ENCODE data around the gene ITIH1. TPM values are rescaled to one million over a fixed set of nuclear protein-coding genes. Genes with fewer than 3 reads are reported as not detected.

ITIH1 gene
- total RNA-seq, 1 donor from 2014 or later = not detected

GRCh38 chr3:52787672-52788625 lies 10.6 kb downstream of the ITIH1 start:
- no peak for DNase-seq (ENCODE audit: extremely low read depth, low read depth, low spot score)

GRCh38 chr3:52788890-52789745 lies 11.7 kb downstream of the ITIH1 start:
- no peak for DNase-seq (ENCODE audit: extremely low read depth, low read depth, low spot score)

- DNase-seq (ENCODE audit: extremely low read depth, low read depth, low spot score) = no peak
Observed at GRCh38 chr3:52789746-52790040, 12.3 kb downstream of the ITIH1 start.

GRCh38 chr3:52790337-52790736 lies 12.9 kb downstream of the ITIH1 start:
- no peak for DNase-seq (ENCODE audit: extremely low read depth, low read depth, low spot score)

- DNase-seq (ENCODE audit: extremely low read depth, low read depth, low spot score) = no peak
Observed at GRCh38 chr3:52790741-52791140, 13.3 kb downstream of the ITIH1 start.

- no peak for DNase-seq (ENCODE audit: extremely low read depth, low read depth, low spot score)
Observed at GRCh38 chr3:52791366-52791765, 14.0 kb downstream of the ITIH1 start.

GRCh38 chr3:52791928-52792327 lies 14.5 kb downstream of the ITIH1 start:
- DNase-seq (ENCODE audit: extremely low read depth, low read depth, low spot score) = no peak

GRCh38 chr3:52792413-52792812 lies 15.0 kb downstream of the ITIH1 start:
- no peak for DNase-seq (ENCODE audit: extremely low read depth, low read depth, low spot score)

- DNase-seq (ENCODE audit: extremely low read depth, low read depth, low spot score) = no peak
Observed at GRCh38 chr3:52792961-52793695, 15.7 kb downstream of the ITIH1 start.

- no peak for DNase-seq (ENCODE audit: extremely low read depth, low read depth, low spot score)
Observed at GRCh38 chr3:52793702-52794611, 16.6 kb downstream of the ITIH1 start.

- DNase-seq (ENCODE audit: extremely low read depth, low read depth, low spot score) = no peak
Observed at GRCh38 chr3:52794612-52795099, 17.3 kb downstream of the ITIH1 start, which contains the start of gene ITIH3. ITIH3 (plus strand) TSS chr3:52794796; CDS start chr3:52794804, 8 bp downstream.

GRCh38 chr3:52795298-52795900 lies 18.0 kb downstream of the ITIH1 start:
- no peak for DNase-seq (ENCODE audit: extremely low read depth, low read depth, low spot score)

- no peak for DNase-seq (ENCODE audit: extremely low read depth, low read depth, low spot score)
Observed at GRCh38 chr3:52796411-52796810, 19.0 kb downstream of the ITIH1 start.

- DNase-seq (ENCODE audit: extremely low read depth, low read depth, low spot score) = no peak
Observed at GRCh38 chr3:52798376-52798977, 21.1 kb downstream of the ITIH1 start.

GRCh38 chr3:52798978-52799476 lies 21.6 kb downstream of the ITIH1 start:
- DNase-seq (ENCODE audit: extremely low read depth, low read depth, low spot score) = peak; percentile 9

- DNase-seq (ENCODE audit: extremely low read depth, low read depth, low spot score) = no peak
Observed at GRCh38 chr3:52800079-52800478, 22.7 kb downstream of the ITIH1 start.

- no peak for DNase-seq (ENCODE audit: extremely low read depth, low read depth, low spot score)
Observed at GRCh38 chr3:52801839-52802238, 24.4 kb downstream of the ITIH1 start.

GRCh38 chr3:52805270-52806039 lies 28.1 kb downstream of the ITIH1 start:
- DNase-seq (ENCODE audit: extremely low read depth, low read depth, low spot score) = no peak
